GM23338 (cell line): ENCODE measurements around the gene LEFTY1.

Experiments used
- ETS1 ChIP-seq: IDR thresholded peaks from 2 replicates; pipeline ENCODE4 v1.6.1; 2016; ENCODE audit warnings: antibody characterized with exemption
- EZH2 ChIP-seq: fragments of 200-600 bp; sonication (generic); IDR thresholded peaks from one replicate; pipeline ENCODE4 v1.8.0; 2017; ENCODE audit warnings: antibody characterized with exemption, mild to moderate bottlenecking, low read depth; ENCODE audit not compliant: unreplicated experiment
- EZH2phosphoT487 ChIP-seq: fragments of 200-600 bp; sonication (generic); IDR thresholded peaks from one replicate; pipeline ENCODE4 v1.8.1; 2018; ENCODE audit warnings: antibody characterized with exemption; ENCODE audit not compliant: unreplicated experiment
- POLR2AphosphoS5 ChIP-seq: IDR thresholded peaks from 2 replicates; pipeline ENCODE4 v1.6.1; 2016; ENCODE audit warnings: antibody characterized with exemption, low read depth
- TF ChIP-seq, protein P1 (sequence below), 2 experiments: fragments of 200-600 bp in 1 of 2; sonication (generic) in 1 of 2; conservative IDR thresholded peaks; 2 replicates each; pipeline versions ENCODE4 v1.5.1 to v1.6.1; 2016 to 2017; ENCODE audit warnings: antibody characterized with exemption in 2 of 2, low read depth in 2 of 2, mild to moderate bottlenecking in 2 of 2, moderate library complexity in 1 of 2
- TF ChIP-seq, protein P2 (sequence below): IDR thresholded peaks from one replicate; pipeline ENCODE4 v1.6.1; 2018; ENCODE audit warnings: antibody characterized with exemption; ENCODE audit not compliant: unreplicated experiment

- TF ChIP-seq, protein P1, sequence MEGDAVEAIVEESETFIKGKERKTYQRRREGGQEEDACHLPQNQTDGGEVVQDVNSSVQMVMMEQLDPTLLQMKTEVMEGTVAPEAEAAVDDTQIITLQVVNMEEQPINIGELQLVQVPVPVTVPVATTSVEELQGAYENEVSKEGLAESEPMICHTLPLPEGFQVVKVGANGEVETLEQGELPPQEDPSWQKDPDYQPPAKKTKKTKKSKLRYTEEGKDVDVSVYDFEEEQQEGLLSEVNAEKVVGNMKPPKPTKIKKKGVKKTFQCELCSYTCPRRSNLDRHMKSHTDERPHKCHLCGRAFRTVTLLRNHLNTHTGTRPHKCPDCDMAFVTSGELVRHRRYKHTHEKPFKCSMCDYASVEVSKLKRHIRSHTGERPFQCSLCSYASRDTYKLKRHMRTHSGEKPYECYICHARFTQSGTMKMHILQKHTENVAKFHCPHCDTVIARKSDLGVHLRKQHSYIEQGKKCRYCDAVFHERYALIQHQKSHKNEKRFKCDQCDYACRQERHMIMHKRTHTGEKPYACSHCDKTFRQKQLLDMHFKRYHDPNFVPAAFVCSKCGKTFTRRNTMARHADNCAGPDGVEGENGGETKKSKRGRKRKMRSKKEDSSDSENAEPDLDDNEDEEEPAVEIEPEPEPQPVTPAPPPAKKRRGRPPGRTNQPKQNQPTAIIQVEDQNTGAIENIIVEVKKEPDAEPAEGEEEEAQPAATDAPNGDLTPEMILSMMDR (conservative IDR thresholded peaks at IDR 0.05; ENCODE audit: low read depth in 2 of 2): no peak
- TF ChIP-seq EZH2 (no peak), EZH2phosphoT487 (no peak), ETS1 (no peak), POLR2AphosphoS5 (no peak)
- TF ChIP-seq, protein P2, sequence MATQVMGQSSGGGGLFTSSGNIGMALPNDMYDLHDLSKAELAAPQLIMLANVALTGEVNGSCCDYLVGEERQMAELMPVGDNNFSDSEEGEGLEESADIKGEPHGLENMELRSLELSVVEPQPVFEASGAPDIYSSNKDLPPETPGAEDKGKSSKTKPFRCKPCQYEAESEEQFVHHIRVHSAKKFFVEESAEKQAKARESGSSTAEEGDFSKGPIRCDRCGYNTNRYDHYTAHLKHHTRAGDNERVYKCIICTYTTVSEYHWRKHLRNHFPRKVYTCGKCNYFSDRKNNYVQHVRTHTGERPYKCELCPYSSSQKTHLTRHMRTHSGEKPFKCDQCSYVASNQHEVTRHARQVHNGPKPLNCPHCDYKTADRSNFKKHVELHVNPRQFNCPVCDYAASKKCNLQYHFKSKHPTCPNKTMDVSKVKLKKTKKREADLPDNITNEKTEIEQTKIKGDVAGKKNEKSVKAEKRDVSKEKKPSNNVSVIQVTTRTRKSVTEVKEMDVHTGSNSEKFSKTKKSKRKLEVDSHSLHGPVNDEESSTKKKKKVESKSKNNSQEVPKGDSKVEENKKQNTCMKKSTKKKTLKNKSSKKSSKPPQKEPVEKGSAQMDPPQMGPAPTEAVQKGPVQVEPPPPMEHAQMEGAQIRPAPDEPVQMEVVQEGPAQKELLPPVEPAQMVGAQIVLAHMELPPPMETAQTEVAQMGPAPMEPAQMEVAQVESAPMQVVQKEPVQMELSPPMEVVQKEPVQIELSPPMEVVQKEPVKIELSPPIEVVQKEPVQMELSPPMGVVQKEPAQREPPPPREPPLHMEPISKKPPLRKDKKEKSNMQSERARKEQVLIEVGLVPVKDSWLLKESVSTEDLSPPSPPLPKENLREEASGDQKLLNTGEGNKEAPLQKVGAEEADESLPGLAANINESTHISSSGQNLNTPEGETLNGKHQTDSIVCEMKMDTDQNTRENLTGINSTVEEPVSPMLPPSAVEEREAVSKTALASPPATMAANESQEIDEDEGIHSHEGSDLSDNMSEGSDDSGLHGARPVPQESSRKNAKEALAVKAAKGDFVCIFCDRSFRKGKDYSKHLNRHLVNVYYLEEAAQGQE: no peak
Measured at GRCh38 chr1:225866981-225867380, 22.0 kb downstream of the LEFTY1 start.
